Fibroblast of lung (primary cell): ENCODE measurements around the gene CCDC171. TPM values are rescaled to one million over a fixed set of nuclear protein-coding genes. Genes with fewer than 3 reads are reported as not detected.

Experiments
- DNase-seq, 2 donors: peaks; one replicate each; pipeline versions ENCODE4 v3.0.0 to v3.0.0-alpha.2; 2010; ENCODE audit warnings: low read depth in 2 of 2
- H2AFZ ChIP-seq: 2 replicates; pipeline ENCODE4 v1.5.1; 2012; ENCODE audit warnings: low read length, control low read depth, inconsistent platforms
- H3K27ac ChIP-seq: 2 replicates; pipeline ENCODE4 v1.5.1; 2011; ENCODE audit warnings: low read length, control low read depth; ENCODE audit not compliant: insufficient read depth
- H3K27me3 ChIP-seq: 2 replicates; pipeline ENCODE4 v1.5.1; 2011; ENCODE audit warnings: mild to moderate bottlenecking, low read length; ENCODE audit not compliant: control insufficient read depth, insufficient read depth
- H3K36me3 ChIP-seq: 2 replicates; pipeline ENCODE4 v1.5.1; 2011; ENCODE audit warnings: low read length; ENCODE audit not compliant: control insufficient read depth, insufficient read depth
- H3K4me1 ChIP-seq: 2 replicates; pipeline ENCODE4 v1.5.1; 2011; ENCODE audit warnings: low read length; ENCODE audit not compliant: control insufficient read depth, insufficient read depth; ENCODE audit errors: extremely low read depth
- H3K4me2 ChIP-seq: 2 replicates; pipeline ENCODE4 v1.5.1; 2011; ENCODE audit warnings: low read length, control low read depth; ENCODE audit not compliant: insufficient read depth; ENCODE audit errors: extremely low read depth
- H3K4me3 ChIP-seq, 4 experiments: fragments of 200-600 bp in 1 of 4; sonication (generic) in 1 of 4; replicated peaks in 1 of 4; 2 replicates each; pipeline ENCODE4 v1.5.1; 2011 to 2016; ENCODE audit warnings: low read length in 4 of 4, low read depth in 3 of 4, mild to moderate bottlenecking in 3 of 4, control low read depth in 2 of 4, inconsistent platforms in 1 of 4, mixed read lengths in 1 of 4; ENCODE audit not compliant: insufficient read depth in 1 of 4; ENCODE audit errors: control extremely low read depth in 1 of 4
- H3K79me2 ChIP-seq: 2 replicates; pipeline ENCODE4 v1.5.1; 2012; ENCODE audit warnings: mild to moderate bottlenecking, low read length, inconsistent platforms; ENCODE audit not compliant: control insufficient read depth, insufficient read depth
- H3K9ac ChIP-seq: 2 replicates; pipeline ENCODE4 v1.5.1; 2011; ENCODE audit warnings: mild to moderate bottlenecking, low read length, control low read depth; ENCODE audit not compliant: insufficient read depth
- H3K9me3 ChIP-seq: 2 replicates; pipeline ENCODE4 v1.5.1; 2012; ENCODE audit warnings: low read depth, low read length; ENCODE audit not compliant: control insufficient read depth, insufficient read depth
- H4K20me1 ChIP-seq: 2 replicates; pipeline ENCODE4 v1.5.1; 2011; ENCODE audit warnings: low read length; ENCODE audit not compliant: control insufficient read depth, insufficient read depth; ENCODE audit errors: extremely low read depth
- CTCF ChIP-seq, 2 donors: IDR thresholded peaks in 1 of 2; conservative IDR thresholded peaks in 1 of 2; 1 replicate in 1 of 2; 2 replicates in 1 of 2; pipeline ENCODE4 v1.5.1; 2011 to 2012; ENCODE audit warnings: low read length in 2 of 2, control low read depth in 1 of 2, inconsistent platforms in 1 of 2, low read depth in 1 of 2, mild to moderate bottlenecking in 1 of 2
- EZH2 ChIP-seq: IDR thresholded peaks from 2 replicates; pipeline ENCODE4 v1.5.1; 2012; ENCODE audit warnings: low read length, control low read depth, mild to moderate bottlenecking; ENCODE audit errors: missing control alignments
- polyA plus RNA-seq, 2 donors: library from polyadenylated mRNA; depleted of rRNA in 1 of 2; stranded (reverse) in 1 of 2; unstranded in 1 of 2; fragments of >200 nt; gene quantifications; 2 replicates each; pipeline ENCODE4 v1.2.1, GENCODE V29; 2011 to 2012; ENCODE audit warnings: missing spikeins in 1 of 2
- total RNA-seq: library from RNA; depleted of rRNA; stranded (reverse); fragments of >200 nt; gene quantifications from 2 replicates; pipeline ENCODE4 v1.2.1, GENCODE V29; 2014

CCDC171 gene
- total and polyA plus RNA-seq, 2 donors (not counting 1 experiment from before 2014, with no cell fraction given) = 0.62 to 4.8 TPM

- peaks cover 19% of the 10 kb centered on the region for H3K79me2 ChIP-seq
- no peaks in the 10 kb centered on the region for H3K4me1 ChIP-seq
- no peak overlapping the region for H3K27ac ChIP-seq
- H3K27me3 ChIP-seq = no peaks in the 10 kb centered on the region
- H3K9me3 ChIP-seq = no peaks in the 10 kb centered on the region
- no peak overlapping the region for H3K4me2 ChIP-seq
- no peaks in the 10 kb centered on the region for H4K20me1 ChIP-seq
- no peak overlapping the region for H2AFZ ChIP-seq
- H3K36me3 ChIP-seq = no peaks in the 10 kb centered on the region
- H3K4me3 ChIP-seq = no peak overlapping the region
- no peak for TF ChIP-seq CTCF (conservative IDR thresholded peaks at IDR 0.05 in 1 of 2, IDR thresholded peaks at IDR 0.05 in 1 of 2; ENCODE audit: low read depth in 1 of 2, low read length in 2 of 2)
- TF ChIP-seq EZH2 = no peak
- peak in 1 of 2 donors; percentile 36 for DNase-seq
- H3K9ac ChIP-seq = no peak overlapping the region
These were observed 39.5 kb upstream of the CCDC171 start for GRCh38 chr9:15513335-15513734.

- H3K27ac ChIP-seq = no peak overlapping the region
These were observed 33.0 kb upstream of the CCDC171 start for GRCh38 chr9:15519831-15520230.

GRCh38 chr9:15521254-15521653 is 31.6 kb upstream of the CCDC171 start:
- Histone ChIP-seq H3K9me3 (no peaks in the 10 kb centered on the region), H3K27me3 (no peaks in the 10 kb centered on the region), H3K4me1 (no peaks in the 10 kb centered on the region), H3K27ac (no peak overlapping the region), H3K9ac (no peak overlapping the region), H3K4me3 (no peak overlapping the region), H2AFZ (no peak overlapping the region), H3K36me3 (no peaks in the 10 kb centered on the region), H3K4me2 (no peak overlapping the region), H4K20me1 (no peaks in the 10 kb centered on the region), H3K79me2 (no peaks in the 10 kb centered on the region)
- DNase-seq = no peak
- TF ChIP-seq CTCF (conservative IDR thresholded peaks at IDR 0.05 in 1 of 2, IDR thresholded peaks at IDR 0.05 in 1 of 2; ENCODE audit: low read depth in 1 of 2, low read length in 2 of 2) = no peak
- TF ChIP-seq EZH2 = no peak

More at GRCh38 chr9:15519831-15520230, 33.0 kb upstream of the CCDC171 start:
- Histone ChIP-seq H2AFZ (no peak overlapping the region), H4K20me1 (no peaks in the 10 kb centered on the region), H3K79me2 (no peaks in the 10 kb centered on the region), H3K27me3 (no peaks in the 10 kb centered on the region), H3K9me3 (no peaks in the 10 kb centered on the region), H3K9ac (no peak overlapping the region), H3K36me3 (no peaks in the 10 kb centered on the region), H3K4me2 (no peak overlapping the region), H3K4me3 (no peak overlapping the region), H3K4me1 (no peaks in the 10 kb centered on the region)
- TF ChIP-seq EZH2 (no peak), CTCF (conservative IDR thresholded peaks at IDR 0.05 in 1 of 2, IDR thresholded peaks at IDR 0.05 in 1 of 2; ENCODE audit: low read depth in 1 of 2, low read length in 2 of 2) (no peak)
- no peak for DNase-seq
